LNCAP (cell line): ENCODE results near the gene DEPDC4.

Experiments used
- CTCF ChIP-seq: fragments of 450-650 bp; IDR thresholded peaks from 2 replicates; pipeline ENCODE4 v1.5.1; 2017; ENCODE audit warnings: mild to moderate bottlenecking

Gene DEPDC4

GRCh38 chr12:100266835-100267602 is at the start of gene DEPDC4, which contains the start of gene SCYL2:
DEPDC4 (minus strand) TSS chr12:100267079; CDS start chr12:100267076, 3 bp downstream.
SCYL2 (plus strand) TSS chr12:100267177; CDS start chr12:100282971, 15,794 bp downstream.
- no peak for TF ChIP-seq CTCF

DNA sequence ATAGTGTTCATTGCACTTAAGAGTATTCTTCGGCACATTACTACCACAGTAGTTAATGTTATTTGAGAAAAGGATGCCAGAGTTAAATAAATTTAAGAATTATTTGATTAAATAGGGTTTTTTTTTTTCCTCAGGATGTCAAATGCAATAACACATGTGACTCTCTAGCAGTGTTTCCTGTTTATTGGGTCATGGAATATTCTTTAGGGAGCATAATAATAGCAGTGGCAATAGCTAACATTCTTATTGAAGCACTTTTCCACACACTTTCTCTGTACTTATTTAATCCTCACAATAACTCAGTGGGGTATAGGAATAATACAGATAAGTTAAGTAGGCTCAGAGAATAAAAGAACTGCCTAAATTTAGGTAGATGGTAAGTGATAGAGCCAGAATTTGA is 44.4 kb upstream of the DEPDC4 start:
- no peak for TF ChIP-seq CTCF

GRCh38 chr12:100303831-100304230 is 37.0 kb upstream of the DEPDC4 start:
- TF ChIP-seq CTCF = no peak

DNA sequence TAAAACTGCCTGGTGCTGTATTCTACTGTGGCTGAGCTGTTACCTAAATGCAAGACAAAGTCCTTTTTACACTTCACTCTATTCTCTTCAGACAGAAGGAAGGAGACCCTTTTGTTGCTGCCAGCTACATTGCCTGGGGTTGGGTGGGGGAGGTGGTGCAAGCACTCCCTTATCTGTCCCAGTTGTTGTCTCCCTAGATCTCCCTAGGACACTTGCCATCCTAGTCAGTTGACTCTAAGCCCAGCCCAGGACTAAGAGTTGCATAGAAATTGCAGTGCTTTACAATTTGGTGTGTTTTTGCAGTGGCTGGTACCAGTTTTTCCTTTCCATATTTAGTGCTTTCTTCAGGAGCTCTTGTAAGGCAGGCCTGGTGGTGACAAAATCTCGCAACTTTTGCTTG is 35.2 kb upstream of the DEPDC4 start:
- no peak for TF ChIP-seq CTCF

- TF ChIP-seq CTCF = no peak
Observed at GRCh38 chr12:100295764-100296555, 29.1 kb upstream of the DEPDC4 start.

GRCh38 chr12:100293017-100293416 is 26.1 kb upstream of the DEPDC4 start:
- TF ChIP-seq CTCF = no peak

DNA sequence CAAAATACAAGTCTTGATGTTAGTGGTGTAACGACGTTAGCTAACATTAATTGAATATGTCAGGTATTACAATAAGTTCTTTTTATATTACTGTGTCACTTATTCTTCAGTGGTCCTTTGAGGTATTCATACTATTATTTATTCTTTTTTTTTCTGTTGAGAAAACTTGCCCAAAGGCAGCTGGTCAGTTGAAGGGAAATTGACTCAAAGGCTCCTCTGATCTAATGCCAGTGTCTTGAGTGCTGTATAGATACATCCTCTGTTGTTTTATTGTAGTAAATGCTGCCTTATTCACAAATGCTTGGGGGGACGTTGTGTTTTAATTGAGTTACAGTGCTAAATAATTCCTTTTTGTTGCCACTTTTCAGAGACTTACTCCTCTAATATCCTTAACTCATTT is 23.1 kb upstream of the DEPDC4 start:
- no peak for TF ChIP-seq CTCF
